ENCODE data around the gene MPP3. TPM values are rescaled to one million over a fixed set of nuclear protein-coding genes. Genes with fewer than 3 reads are reported as not detected.
A peak's percentile ranks its signal among the peaks of the same experiment; 100 is the strongest.

The MPP3 gene
- total and polyA plus RNA-seq, 9 of the 15 experiments (the other 6 are each of a cell fraction or from before 2014, with no cell fraction given): 0.41 to 10.4 (median 4.5) TPM

- TF ChIP-seq, protein P1, sequence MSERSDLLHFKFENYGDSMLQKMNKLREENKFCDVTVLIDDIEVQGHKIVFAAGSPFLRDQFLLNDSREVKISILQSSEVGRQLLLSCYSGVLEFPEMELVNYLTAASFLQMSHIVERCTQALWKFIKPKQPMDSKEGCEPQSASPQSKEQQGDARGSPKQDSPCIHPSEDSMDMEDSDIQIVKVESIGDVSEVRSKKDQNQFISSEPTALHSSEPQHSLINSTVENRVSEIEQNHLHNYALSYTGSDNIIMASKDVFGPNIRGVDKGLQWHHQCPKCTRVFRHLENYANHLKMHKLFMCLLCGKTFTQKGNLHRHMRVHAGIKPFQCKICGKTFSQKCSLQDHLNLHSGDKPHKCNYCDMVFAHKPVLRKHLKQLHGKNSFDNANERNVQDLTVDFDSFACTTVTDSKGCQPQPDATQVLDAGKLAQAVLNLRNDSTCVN (CRISPR knock-in tag; IDR thresholded peaks at IDR 0.05): no peak
- TF ChIP-seq FOXK2 (conservative IDR thresholded peaks at IDR 0.05 in 1 of 2, IDR thresholded peaks at IDR 0.05 in 1 of 2; ENCODE audit: low read depth in 2 of 2) (no peak), ZNF583 (CRISPR knock-in tag; IDR thresholded peaks at IDR 0.05) (no peak), SMC3 (conservative IDR thresholded peaks at IDR 0.05; ENCODE audit: insufficient read depth, low read depth, low read length) (no peak), COPS2 (conservative IDR thresholded peaks at IDR 0.05) (no peak)
- TF ChIP-seq, protein P2, sequence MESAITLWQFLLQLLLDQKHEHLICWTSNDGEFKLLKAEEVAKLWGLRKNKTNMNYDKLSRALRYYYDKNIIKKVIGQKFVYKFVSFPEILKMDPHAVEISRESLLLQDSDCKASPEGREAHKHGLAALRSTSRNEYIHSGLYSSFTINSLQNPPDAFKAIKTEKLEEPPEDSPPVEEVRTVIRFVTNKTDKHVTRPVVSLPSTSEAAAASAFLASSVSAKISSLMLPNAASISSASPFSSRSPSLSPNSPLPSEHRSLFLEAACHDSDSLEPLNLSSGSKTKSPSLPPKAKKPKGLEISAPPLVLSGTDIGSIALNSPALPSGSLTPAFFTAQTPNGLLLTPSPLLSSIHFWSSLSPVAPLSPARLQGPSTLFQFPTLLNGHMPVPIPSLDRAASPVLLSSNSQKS (CRISPR knock-in tag; IDR thresholded peaks at IDR 0.05): no peak
Observed at GRCh38 chr17:43848601-43849000, 15.7 kb upstream of the MPP3 start (continued).

DNA sequence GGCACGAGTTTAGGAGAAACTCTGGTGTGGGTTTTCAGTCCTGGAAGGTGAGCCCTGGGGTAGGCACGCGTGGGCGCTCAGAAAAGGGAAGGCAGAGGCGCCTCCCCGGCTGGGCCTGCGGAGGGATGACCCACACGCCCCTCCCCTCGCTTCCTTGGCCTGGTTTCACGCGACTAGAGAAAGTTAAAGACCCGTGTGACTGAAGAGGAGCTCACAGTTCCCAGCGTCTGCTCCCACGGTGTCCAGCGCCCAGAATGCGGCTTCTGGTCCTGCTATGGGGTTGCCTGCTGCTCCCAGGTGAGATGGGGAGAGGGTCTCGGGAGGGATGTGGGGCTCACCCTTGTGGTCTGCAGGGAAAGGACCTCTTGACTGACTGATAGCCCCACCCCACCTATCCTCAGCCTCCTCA is 14.0 kb upstream of the MPP3 start, which contains the start of gene CD300LG:
Gene CD300LG, plus strand, starts transcription at position 214 of the 409 bp plus-strand sequence. Its CDS starts 41 bp downstream, at position 255.
- intact Hi-C loops (cut with micrococcal nuclease): loop anchor here (2.0 to 10.0 kb wide), 2 partner anchors 68 to 152 kb away; partner anchors contain the start of gene DUSP3
- Histone ChIP-seq H3K27me3 (ENCODE audit: control insufficient read depth in 2 of 2, insufficient read depth in 2 of 2, low read length in 2 of 2) (peaks cover 14 to 28% of the 10 kb centered on the region in 2 experiments), H3K4me2 (ENCODE audit: insufficient read depth, low read length) (no peak within 1 kb of the TSS), H3K79me2 (ENCODE audit: control insufficient read depth, insufficient read depth, low read length) (no peaks in the 10 kb centered on the region), H3K9me3 (replicated peaks; ENCODE audit: control insufficient read depth, insufficient read depth, low read depth, low read length) (no peaks in the 10 kb centered on the region), H3K27ac (ENCODE audit: extremely low read depth, low read depth, low read length) (no peak within 1 kb of the TSS), H3K4me3 (no peak within 1 kb of the TSS), H4K20me1 (replicated peaks; ENCODE audit: control insufficient read depth, insufficient read depth, low read length) (no peaks in the 10 kb centered on the region), H2AFZ (ENCODE audit: low read depth, low read length) (peak within 1 kb of the TSS; percentile 58; the same call in 1 of the 2 replicates), H3K36me3 (ENCODE audit: control insufficient read depth, insufficient read depth, low read length) (no peaks in the 10 kb centered on the region), H3K4me1 (replicated peaks in 1 of 2; ENCODE audit: control insufficient read depth in 2 of 2, insufficient read depth in 2 of 2, low read length in 2 of 2) (peaks cover 6 to 15% of the 10 kb centered on the region in 2 experiments; a peak in 2 of 5 replicates), H3K9me1 (ENCODE audit: control insufficient read depth, insufficient read depth, low read length) (no peaks in the 10 kb centered on the region), H3K9ac (ENCODE audit: insufficient read depth in 1 of 2, low read depth in 2 of 2, low read length in 2 of 2) (no peak within 1 kb of the TSS)
- 19% methylated on average over 13 of the region's 17 CpGs for WGBS (ENCODE audit: insufficient coverage, low coverage, missing lambda C conversion rate)
- ChIA-PET CTCF (ENCODE audit: low intra/inter-chr PET ratio) (interaction anchor here (0.6 to 2.1 kb wide), 4 partner anchors 68 to 153 kb away, joined by 3 to 17 read pairs (median 6); no protein-coding TSS in a partner anchor), POLR2A (interaction anchor here (0.6 to 1.3 kb wide), 4 partner anchors 17 to 1196 kb away, joined by 3 to 5 read pairs (median 3); no protein-coding TSS in a partner anchor)
- ATAC-seq (no peak), DNase-seq (ENCODE audit: extremely low read depth in 1 of 4, low spot score in 3 of 4) (no peak), FAIRE-seq (no peak)
- no peak for TF ChIP-seq SLC30A9 (CRISPR knock-in tag; IDR thresholded peaks at IDR 0.05)
- TF ChIP-seq NKRF (IDR thresholded peaks at IDR 0.05; ENCODE audit: borderline replicate concordance): no peak
- no peak for TF ChIP-seq ZNF589 (CRISPR knock-in tag; IDR thresholded peaks at IDR 0.05; ENCODE audit: low read depth)
- TF ChIP-seq, protein P3, sequence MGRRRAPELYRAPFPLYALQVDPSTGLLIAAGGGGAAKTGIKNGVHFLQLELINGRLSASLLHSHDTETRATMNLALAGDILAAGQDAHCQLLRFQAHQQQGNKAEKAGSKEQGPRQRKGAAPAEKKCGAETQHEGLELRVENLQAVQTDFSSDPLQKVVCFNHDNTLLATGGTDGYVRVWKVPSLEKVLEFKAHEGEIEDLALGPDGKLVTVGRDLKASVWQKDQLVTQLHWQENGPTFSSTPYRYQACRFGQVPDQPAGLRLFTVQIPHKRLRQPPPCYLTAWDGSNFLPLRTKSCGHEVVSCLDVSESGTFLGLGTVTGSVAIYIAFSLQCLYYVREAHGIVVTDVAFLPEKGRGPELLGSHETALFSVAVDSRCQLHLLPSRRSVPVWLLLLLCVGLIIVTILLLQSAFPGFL (CRISPR knock-in tag; IDR thresholded peaks at IDR 0.05): no peak
- TF ChIP-seq SMAD2 (IDR thresholded peaks at IDR 0.05; ENCODE audit: low read depth, low read length): no peak
- TF ChIP-seq FOXK1 (CRISPR knock-in tag; IDR thresholded peaks at IDR 0.05; ENCODE audit: borderline replicate concordance): no peak
- no peak for TF ChIP-seq KHSRP (IDR thresholded peaks at IDR 0.05)
- no TSS peak for BruUV-seq (replicated peaks)
- in situ Hi-C loops (cut with MboI): no loop called here

All from K562 (cell line).